ENCODE data around the gene KRT12. TPM values are rescaled to one million over a fixed set of nuclear protein-coding genes. Genes with fewer than 3 reads are reported as not detected.

Gene KRT12
- total and polyA plus RNA-seq, 4 donors, result not detected

- WGBS, result 81% methylated on average over 3 of the region's 3 CpGs
- TF ChIP-seq, protein P1, sequence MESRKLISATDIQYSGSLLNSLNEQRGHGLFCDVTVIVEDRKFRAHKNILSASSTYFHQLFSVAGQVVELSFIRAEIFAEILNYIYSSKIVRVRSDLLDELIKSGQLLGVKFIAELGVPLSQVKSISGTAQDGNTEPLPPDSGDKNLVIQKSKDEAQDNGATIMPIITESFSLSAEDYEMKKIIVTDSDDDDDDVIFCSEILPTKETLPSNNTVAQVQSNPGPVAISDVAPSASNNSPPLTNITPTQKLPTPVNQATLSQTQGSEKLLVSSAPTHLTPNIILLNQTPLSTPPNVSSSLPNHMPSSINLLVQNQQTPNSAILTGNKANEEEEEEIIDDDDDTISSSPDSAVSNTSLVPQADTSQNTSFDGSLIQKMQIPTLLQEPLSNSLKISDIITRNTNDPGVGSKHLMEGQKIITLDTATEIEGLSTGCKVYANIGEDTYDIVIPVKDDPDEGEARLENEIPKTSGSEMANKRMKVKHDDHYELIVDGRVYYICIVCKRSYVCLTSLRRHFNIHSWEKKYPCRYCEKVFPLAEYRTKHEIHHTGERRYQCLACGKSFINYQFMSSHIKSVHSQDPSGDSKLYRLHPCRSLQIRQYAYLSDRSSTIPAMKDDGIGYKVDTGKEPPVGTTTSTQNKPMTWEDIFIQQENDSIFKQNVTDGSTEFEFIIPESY (IDR thresholded peaks at IDR 0.05), result no peak
- TF ChIP-seq YY1 (IDR thresholded peaks at IDR 0.05) (no peak), NR2F2 (IDR thresholded peaks at IDR 0.05) (no peak), HNF4G (IDR thresholded peaks at IDR 0.05) (no peak), ATF3 (IDR thresholded peaks at IDR 0.05) (no peak), MAX (IDR thresholded peaks at IDR 0.05) (no peak), FOXA1 (IDR thresholded peaks at IDR 0.05) (no peak), CTCF (IDR thresholded peaks at IDR 0.05; ENCODE audit: low read depth, low read length, missing input control) (no peak), FOXA2 (IDR thresholded peaks at IDR 0.05) (no peak), GABPA (IDR thresholded peaks at IDR 0.05 in 1 of 2, conservative IDR thresholded peaks at IDR 0.05 in 1 of 2) (no peak), EGR1 (IDR thresholded peaks at IDR 0.05; ENCODE audit: low read depth in 2 of 2) (no peak), JUND (IDR thresholded peaks at IDR 0.05) (no peak)
- Histone ChIP-seq H3K27me3 (ENCODE audit: control insufficient read depth in 4 of 4, insufficient read depth in 4 of 4, low read length in 3 of 4) (peaks cover 0 to 4% (median 0%) of the 10 kb centered on the region in 4 donors), H3K36me3 (ENCODE audit: control insufficient read depth in 4 of 4, insufficient read depth in 3 of 4, low read depth in 1 of 4, low read length in 3 of 4) (no peaks in the 10 kb centered on the region), H3K4me3 (ENCODE audit: low read depth in 1 of 3, low read length in 3 of 3) (no peak overlapping the region), H3K4me1 (ENCODE audit: control insufficient read depth in 4 of 4, insufficient read depth in 4 of 4, low read length in 3 of 4) (no peaks in the 10 kb centered on the region), H3K27ac (ENCODE audit: low read depth in 1 of 2, low read length in 2 of 2) (no peak overlapping the region), H3K9ac (ENCODE audit: low read depth in 1 of 2, low read length in 2 of 2) (no peak overlapping the region), H3K9me3 (ENCODE audit: control insufficient read depth in 4 of 4, low read length in 3 of 4) (no peaks in the 10 kb centered on the region)
- no peak for DNase-seq (ENCODE audit: low spot score)
Measured at GRCh38 chr17:40910441-40910841, 43.4 kb upstream of the KRT12 start.

DNA sequence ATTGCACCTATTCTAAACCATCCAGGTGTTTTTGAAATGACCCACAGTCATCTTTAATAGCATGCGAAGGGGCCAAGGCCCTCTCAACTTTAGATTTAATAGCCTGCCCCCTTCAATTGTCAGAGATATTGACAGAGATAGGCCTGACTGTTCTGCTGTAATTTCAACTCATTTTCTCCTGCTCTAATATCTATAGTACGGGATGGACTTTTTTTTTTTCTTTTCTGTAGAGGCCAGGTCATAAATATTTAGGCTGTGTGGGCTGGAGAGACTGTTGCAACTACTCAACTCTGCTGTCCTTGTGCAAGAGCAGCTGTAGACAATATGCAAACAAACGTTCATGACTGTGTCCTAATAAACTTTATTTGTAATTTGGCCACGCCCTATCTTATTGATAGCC lies 42.7 kb upstream of the KRT12 start:
- H3K9me3 ChIP-seq (ENCODE audit: control insufficient read depth in 4 of 4, low read length in 3 of 4), result no peaks in the 10 kb centered on the region
- H3K4me1 ChIP-seq (ENCODE audit: control insufficient read depth in 4 of 4, insufficient read depth in 4 of 4, low read length in 3 of 4), result no peaks in the 10 kb centered on the region
- no peak overlapping the region for H3K4me3 ChIP-seq (ENCODE audit: low read depth in 1 of 3, low read length in 3 of 3)
- no peak for DNase-seq (ENCODE audit: low spot score)
- H3K27ac ChIP-seq (ENCODE audit: low read depth in 1 of 2, low read length in 2 of 2), result no peak overlapping the region
- no peak for TF ChIP-seq FOXA1 (IDR thresholded peaks at IDR 0.05)
- no peak for TF ChIP-seq ATF3 (IDR thresholded peaks at IDR 0.05)
- TF ChIP-seq NR2F2 (IDR thresholded peaks at IDR 0.05), result no peak
- TF ChIP-seq FOXA2 (IDR thresholded peaks at IDR 0.05), result no peak
- no peak for TF ChIP-seq MAX (IDR thresholded peaks at IDR 0.05)
- TF ChIP-seq REST (IDR thresholded peaks at IDR 0.05), result no peak
- TF ChIP-seq HNF4G (IDR thresholded peaks at IDR 0.05), result no peak
- H3K9ac ChIP-seq (ENCODE audit: low read depth in 1 of 2, low read length in 2 of 2), result no peak overlapping the region
- H3K27me3 ChIP-seq (ENCODE audit: control insufficient read depth in 4 of 4, insufficient read depth in 4 of 4, low read length in 3 of 4), result peaks cover 0 to 6% (median 0%) of the 10 kb centered on the region in 4 donors
- WGBS, result 34% methylated on average over 4 of the region's 4 CpGs
- H3K36me3 ChIP-seq (ENCODE audit: control insufficient read depth in 4 of 4, insufficient read depth in 3 of 4, low read depth in 1 of 4, low read length in 3 of 4), result no peaks in the 10 kb centered on the region

All from liver (tissue), 9 donors.